Measurements from ENCODE around the gene SPPL2C.

Gene SPPL2C

DNA sequence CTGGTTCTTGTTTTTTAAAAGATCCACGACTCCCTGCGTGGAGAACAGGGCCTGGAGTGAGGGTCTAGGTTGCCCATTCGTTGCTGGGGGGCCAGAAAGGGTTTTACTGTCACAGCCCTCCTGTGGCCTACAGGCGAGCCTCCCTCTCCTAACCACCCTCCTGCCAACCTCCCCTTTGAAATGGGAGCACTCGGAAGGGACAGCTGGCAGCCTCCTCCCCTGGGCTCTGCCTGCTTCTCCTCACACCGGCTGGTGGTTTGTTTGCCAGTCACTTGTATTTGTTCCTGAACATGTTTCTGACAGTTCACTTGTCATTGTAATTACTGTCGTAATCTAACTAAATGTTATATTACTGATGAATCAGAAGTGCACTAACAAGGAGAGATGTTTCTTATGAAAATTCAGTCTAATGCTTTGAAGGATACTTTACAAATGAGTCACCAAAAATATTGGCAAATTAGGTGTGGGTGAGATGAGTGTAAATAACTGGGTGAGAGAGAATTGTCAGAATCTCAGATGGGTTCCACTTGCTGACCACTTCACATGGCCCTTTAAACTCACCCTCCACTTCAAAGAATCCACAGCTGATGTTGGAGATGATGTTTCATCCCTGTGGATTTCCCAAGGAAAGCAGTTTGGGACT lies 2.7 kb upstream of the SPPL2C start:
- H3K4me3 ChIP-seq (ENCODE audit: low read length) = no peak overlapping the region
- no peaks in the 10 kb centered on the region for H3K4me1 ChIP-seq (ENCODE audit: insufficient read depth, low read length)
- H3K9me3 ChIP-seq (ENCODE audit: insufficient read depth, low read depth, low read length) = no peaks in the 10 kb centered on the region
- H3K27me3 ChIP-seq (ENCODE audit: insufficient read depth, low read length) = no peaks in the 10 kb centered on the region
- WGBS = 79% methylated on average over 7 of the region's 7 CpGs
- H3K9ac ChIP-seq (ENCODE audit: low read depth, low read length) = no peak overlapping the region
- no peaks in the 10 kb centered on the region for H3K36me3 ChIP-seq (ENCODE audit: insufficient read depth, low read length)
- no peak overlapping the region for H3K27ac ChIP-seq (ENCODE audit: low read depth, low read length)

- Histone ChIP-seq H3K4me3 (ENCODE audit: low read length) (no peak overlapping the region), H3K9ac (ENCODE audit: low read depth, low read length) (no peak overlapping the region), H3K9me3 (ENCODE audit: insufficient read depth, low read depth, low read length) (no peaks in the 10 kb centered on the region), H3K4me1 (ENCODE audit: insufficient read depth, low read length) (no peaks in the 10 kb centered on the region), H3K36me3 (ENCODE audit: insufficient read depth, low read length) (no peaks in the 10 kb centered on the region), H3K27me3 (ENCODE audit: insufficient read depth, low read length) (no peaks in the 10 kb centered on the region), H3K27ac (ENCODE audit: low read depth, low read length) (no peak overlapping the region)
- 91% methylated on average over 4 of the region's 4 CpGs for WGBS
Measured at GRCh38 chr17:45843722-45844121, 959 bp upstream of the SPPL2C start.

GRCh38 chr17:45845376-45846185 lies 900 bp downstream of the SPPL2C start:
- Histone ChIP-seq H3K9me3 (ENCODE audit: insufficient read depth, low read depth, low read length) (no peaks in the 10 kb centered on the region), H3K27ac (ENCODE audit: low read depth, low read length) (no peak overlapping the region), H3K36me3 (ENCODE audit: insufficient read depth, low read length) (no peaks in the 10 kb centered on the region), H3K27me3 (ENCODE audit: insufficient read depth, low read length) (no peaks in the 10 kb centered on the region), H3K4me1 (ENCODE audit: insufficient read depth, low read length) (no peaks in the 10 kb centered on the region), H3K4me3 (ENCODE audit: low read length) (no peak overlapping the region), H3K9ac (ENCODE audit: low read depth, low read length) (no peak overlapping the region)
- WGBS = 92% methylated on average over 35 of the region's 35 CpGs

GRCh38 chr17:45846223-45846622 lies 1.5 kb downstream of the SPPL2C start:
- no peaks in the 10 kb centered on the region for H3K4me1 ChIP-seq (ENCODE audit: insufficient read depth, low read length)
- H3K4me3 ChIP-seq (ENCODE audit: low read length) = no peak overlapping the region
- H3K27ac ChIP-seq (ENCODE audit: low read depth, low read length) = no peak overlapping the region
- WGBS = 91% methylated on average over 10 of the region's 10 CpGs
- no peak overlapping the region for H3K9ac ChIP-seq (ENCODE audit: low read depth, low read length)
- H3K9me3 ChIP-seq (ENCODE audit: insufficient read depth, low read depth, low read length) = no peaks in the 10 kb centered on the region
- H3K27me3 ChIP-seq (ENCODE audit: insufficient read depth, low read length) = no peaks in the 10 kb centered on the region
- H3K36me3 ChIP-seq (ENCODE audit: insufficient read depth, low read length) = no peaks in the 10 kb centered on the region

- H3K9me3 ChIP-seq (ENCODE audit: insufficient read depth, low read depth, low read length) = no peaks in the 10 kb centered on the region
- no peaks in the 10 kb centered on the region for H3K36me3 ChIP-seq (ENCODE audit: insufficient read depth, low read length)
- no peak overlapping the region for H3K27ac ChIP-seq (ENCODE audit: low read depth, low read length)
- no peaks in the 10 kb centered on the region for H3K4me1 ChIP-seq (ENCODE audit: insufficient read depth, low read length)
- 85% methylated on average over 9 of the region's 9 CpGs for WGBS
- H3K27me3 ChIP-seq (ENCODE audit: insufficient read depth, low read length) = no peaks in the 10 kb centered on the region
- no peak overlapping the region for H3K9ac ChIP-seq (ENCODE audit: low read depth, low read length)
- H3K4me3 ChIP-seq (ENCODE audit: low read length) = no peak overlapping the region
Measured at GRCh38 chr17:45846646-45847045, 2.0 kb downstream of the SPPL2C start.

DNA sequence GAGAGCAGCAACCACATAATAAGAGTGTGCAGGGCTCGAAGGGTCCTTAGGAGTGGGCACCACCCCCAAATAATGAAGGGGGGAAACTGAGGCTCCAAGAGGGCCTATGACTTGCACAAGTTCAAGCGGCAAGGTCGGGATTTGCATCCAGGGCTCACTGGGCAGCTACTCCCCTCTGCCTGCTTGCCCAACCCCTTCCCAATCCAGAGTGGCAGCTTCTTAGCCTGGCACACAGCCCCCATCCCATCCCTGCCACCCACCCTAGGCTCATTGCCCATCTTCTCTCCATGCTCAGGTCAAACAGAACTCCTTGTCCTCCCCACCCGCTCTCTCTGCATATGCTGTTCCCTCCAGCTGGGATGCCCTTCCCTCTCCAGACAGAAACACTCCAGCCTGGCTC lies 2.4 kb downstream of the SPPL2C start:
- Histone ChIP-seq H3K9me3 (ENCODE audit: insufficient read depth, low read depth, low read length) (no peaks in the 10 kb centered on the region), H3K4me3 (ENCODE audit: low read length) (no peak overlapping the region), H3K36me3 (ENCODE audit: insufficient read depth, low read length) (no peaks in the 10 kb centered on the region), H3K27me3 (ENCODE audit: insufficient read depth, low read length) (0 out of 2 replicates have a peak, but pooled peaks cover under 1% of the 10 kb centered on the region), H3K27ac (ENCODE audit: low read depth, low read length) (no peak overlapping the region), H3K4me1 (ENCODE audit: insufficient read depth, low read length) (no peaks in the 10 kb centered on the region), H3K9ac (ENCODE audit: low read depth, low read length) (no peak overlapping the region)
- 91% methylated on average over 4 of the region's 4 CpGs for WGBS

DNA sequence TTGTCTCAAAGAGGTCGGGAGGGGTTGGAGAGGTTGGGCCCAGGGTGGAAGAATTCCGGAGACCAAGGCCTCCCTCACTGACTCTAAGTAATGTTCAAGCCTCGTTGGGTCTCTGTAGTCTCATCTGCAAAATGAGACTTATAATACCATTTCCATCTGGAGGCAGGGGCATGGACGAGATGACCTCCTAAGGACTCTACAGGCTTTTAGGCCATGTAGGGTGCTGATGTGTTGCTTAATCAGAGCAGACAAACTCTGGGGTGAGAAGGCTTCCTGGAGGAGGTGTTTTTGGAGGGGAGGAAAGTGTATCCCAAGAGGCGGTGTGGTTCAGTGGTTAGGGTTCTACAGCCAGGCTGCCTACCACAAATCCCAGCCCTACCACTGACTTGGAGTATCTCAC lies 3.1 kb downstream of the SPPL2C start:
- Histone ChIP-seq H3K9ac (ENCODE audit: low read depth, low read length) (no peak overlapping the region), H3K27ac (ENCODE audit: low read depth, low read length) (no peak overlapping the region), H3K9me3 (ENCODE audit: insufficient read depth, low read depth, low read length) (no peaks in the 10 kb centered on the region), H3K36me3 (ENCODE audit: insufficient read depth, low read length) (no peaks in the 10 kb centered on the region), H3K4me1 (ENCODE audit: insufficient read depth, low read length) (no peaks in the 10 kb centered on the region), H3K27me3 (ENCODE audit: insufficient read depth, low read length) (0 out of 2 replicates have a peak, but pooled peaks cover 5% of the 10 kb centered on the region), H3K4me3 (ENCODE audit: low read length) (no peak overlapping the region)
- 81% methylated on average over 4 of the region's 5 CpGs for WGBS

- Histone ChIP-seq H3K36me3 (ENCODE audit: insufficient read depth, low read length) (no peaks in the 10 kb centered on the region), H3K27ac (ENCODE audit: low read depth, low read length) (no peak overlapping the region), H3K4me3 (ENCODE audit: low read length) (no peak overlapping the region), H3K27me3 (ENCODE audit: insufficient read depth, low read length) (0 out of 2 replicates have a peak, but pooled peaks cover 5% of the 10 kb centered on the region), H3K9ac (ENCODE audit: low read depth, low read length) (no peak overlapping the region), H3K9me3 (ENCODE audit: insufficient read depth, low read depth, low read length) (no peaks in the 10 kb centered on the region), H3K4me1 (ENCODE audit: insufficient read depth, low read length) (no peaks in the 10 kb centered on the region)
- WGBS = 90% methylated on average over 9 of the region's 9 CpGs
Measured at GRCh38 chr17:45848405-45848804, 3.7 kb downstream of the SPPL2C start.

DNA sequence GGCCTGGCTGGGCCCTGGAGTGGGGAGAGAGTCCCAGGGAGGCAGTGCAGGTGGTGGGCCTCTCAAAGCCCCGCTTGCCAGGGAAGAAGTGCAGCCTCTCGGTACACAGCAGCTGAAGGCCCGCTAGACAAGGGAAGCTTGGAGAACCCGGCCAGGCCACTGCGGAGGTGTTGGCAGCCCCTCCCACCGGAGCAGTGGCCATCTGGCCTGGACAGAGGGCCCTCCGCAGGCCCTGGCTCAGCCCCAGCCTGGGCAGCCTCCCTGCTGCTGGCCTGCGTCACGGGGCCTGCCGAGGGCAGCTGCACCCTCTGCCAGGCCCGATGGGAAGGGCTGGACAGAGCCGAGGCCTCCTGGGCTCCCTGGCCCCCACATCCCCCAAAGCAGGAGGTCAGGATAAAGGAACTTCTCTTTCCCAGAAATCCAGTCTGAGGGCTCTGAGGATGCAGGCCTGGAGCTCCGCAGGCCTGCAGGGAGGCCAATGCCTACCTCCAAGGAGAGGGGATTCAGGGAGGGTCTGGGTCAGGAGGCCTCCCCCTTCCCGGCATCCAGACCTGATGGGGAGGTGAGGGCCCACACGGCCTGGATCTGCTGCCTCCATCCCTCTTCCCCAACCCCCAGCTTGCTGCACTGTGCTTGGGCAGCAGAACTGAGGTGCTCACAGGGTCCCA lies 4.3 kb downstream of the SPPL2C start:
- Histone ChIP-seq H3K4me3 (ENCODE audit: low read length) (no peak overlapping the region), H3K27ac (ENCODE audit: low read depth, low read length) (no peak overlapping the region), H3K9ac (ENCODE audit: low read depth, low read length) (no peak overlapping the region), H3K27me3 (ENCODE audit: insufficient read depth, low read length) (0 out of 2 replicates have a peak, but pooled peaks cover 5% of the 10 kb centered on the region), H3K36me3 (ENCODE audit: insufficient read depth, low read length) (no peaks in the 10 kb centered on the region), H3K4me1 (ENCODE audit: insufficient read depth, low read length) (no peaks in the 10 kb centered on the region), H3K9me3 (ENCODE audit: insufficient read depth, low read depth, low read length) (no peaks in the 10 kb centered on the region)
- 84% methylated on average over 15 of the region's 15 CpGs for WGBS

DNA sequence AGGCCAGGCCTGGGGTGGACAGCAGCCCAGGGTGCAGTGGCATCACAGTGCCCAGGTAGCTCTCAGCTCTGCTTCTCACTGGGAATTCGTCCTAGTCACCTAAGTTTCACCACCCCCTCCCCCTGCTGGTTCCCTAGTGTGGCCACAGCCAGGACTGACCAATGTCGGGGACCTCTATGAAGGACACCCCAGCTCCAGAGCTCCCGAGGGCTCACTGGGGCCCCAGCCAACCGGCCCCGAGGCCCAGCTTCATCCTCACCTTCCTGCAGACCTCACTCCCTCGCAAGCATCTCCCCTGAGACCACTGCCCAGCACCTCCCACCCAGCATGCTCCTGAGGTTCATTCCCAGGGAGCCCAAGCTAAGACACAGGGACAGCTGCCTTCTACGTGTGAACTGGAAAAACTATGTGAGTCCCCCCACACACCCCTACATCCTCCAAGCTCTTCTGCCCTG lies 4.9 kb downstream of the SPPL2C start:
- Histone ChIP-seq H3K27ac (ENCODE audit: low read depth, low read length) (no peak overlapping the region), H3K27me3 (ENCODE audit: insufficient read depth, low read length) (0 out of 2 replicates have a peak, but pooled peaks cover 5% of the 10 kb centered on the region), H3K4me3 (ENCODE audit: low read length) (no peak overlapping the region), H3K36me3 (ENCODE audit: insufficient read depth, low read length) (no peaks in the 10 kb centered on the region), H3K9me3 (ENCODE audit: insufficient read depth, low read depth, low read length) (no peaks in the 10 kb centered on the region), H3K9ac (ENCODE audit: low read depth, low read length) (no peak overlapping the region), H3K4me1 (ENCODE audit: insufficient read depth, low read length) (no peaks in the 10 kb centered on the region)
- 86% methylated on average over 7 of the region's 7 CpGs for WGBS

DNA sequence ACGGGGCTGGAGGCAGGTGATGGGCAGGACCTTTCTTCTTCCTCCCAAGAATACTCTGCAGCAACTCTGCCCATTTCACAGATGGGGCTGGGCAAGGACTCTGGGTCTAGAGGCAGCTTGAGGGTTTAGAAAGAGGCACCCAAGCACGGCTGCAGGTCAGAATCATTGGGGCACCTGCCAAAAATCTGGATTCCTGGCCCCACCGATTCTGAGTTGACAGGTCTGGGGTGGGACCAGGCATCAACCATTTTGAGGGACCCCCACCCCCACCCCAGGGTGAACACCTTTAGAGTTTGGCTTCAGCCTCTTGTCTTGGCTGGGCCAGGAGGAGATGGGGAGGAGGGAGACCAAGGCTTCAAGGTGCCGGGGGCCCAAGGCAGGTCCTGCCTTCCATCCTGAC lies 5.3 kb downstream of the SPPL2C start:
- no peak overlapping the region for H3K27ac ChIP-seq (ENCODE audit: low read depth, low read length)
- H3K9me3 ChIP-seq (ENCODE audit: insufficient read depth, low read depth, low read length) = no peaks in the 10 kb centered on the region
- H3K4me1 ChIP-seq (ENCODE audit: insufficient read depth, low read length) = no peaks in the 10 kb centered on the region
- WGBS = 86% methylated on average over 4 of the region's 4 CpGs
- no peak overlapping the region for H3K9ac ChIP-seq (ENCODE audit: low read depth, low read length)
- no peak overlapping the region for H3K4me3 ChIP-seq (ENCODE audit: low read length)
- no peaks in the 10 kb centered on the region for H3K36me3 ChIP-seq (ENCODE audit: insufficient read depth, low read length)
- 0 out of 2 replicates have a peak, but pooled peaks cover 5% of the 10 kb centered on the region for H3K27me3 ChIP-seq (ENCODE audit: insufficient read depth, low read length)

Data from HUES64 (cell line).